Endodermal cell (in vitro differentiated cells): ENCODE data around the gene FBXL19. TPM values are rescaled to one million over a fixed set of nuclear protein-coding genes. Genes with fewer than 3 reads are reported as not detected.

Experiments used
- DNase-seq: peaks from one replicate; pipeline ENCODE4 v3.0.0-alpha.2; 2017
- H3K27ac ChIP-seq: 2 replicates; pipeline ENCODE4 v1.5.1; 2013; ENCODE audit warnings: mild to moderate bottlenecking, low read depth, low read length, moderate library complexity
- H3K27me3 ChIP-seq: 2 replicates; pipeline ENCODE4 v1.6.1; 2013; ENCODE audit warnings: mild to moderate bottlenecking, low read length, moderate library complexity; ENCODE audit not compliant: insufficient read depth, control insufficient read depth, poor library complexity, severe bottlenecking
- H3K36me3 ChIP-seq: 2 replicates; pipeline ENCODE4 v1.7.0; 2013; ENCODE audit warnings: mild to moderate bottlenecking, low read length, moderate library complexity; ENCODE audit not compliant: control insufficient read depth, insufficient read depth
- H3K4me1 ChIP-seq: one replicate; pipeline ENCODE4 v1.7.0; 2013; ENCODE audit warnings: low read length; ENCODE audit not compliant: control insufficient read depth, insufficient read depth
- H3K4me3 ChIP-seq: 2 replicates; pipeline ENCODE4 v1.5.1; 2013; ENCODE audit warnings: mild to moderate bottlenecking, low read length, moderate library complexity
- H3K9ac ChIP-seq: 2 replicates; pipeline ENCODE4 v1.6.1; 2013; ENCODE audit warnings: mild to moderate bottlenecking, low read length, moderate library complexity; ENCODE audit not compliant: poor library complexity, severe bottlenecking; ENCODE audit errors: extremely low read depth
- H3K9me3 ChIP-seq: 2 replicates; pipeline ENCODE4 v1.6.1; 2013; ENCODE audit warnings: mild to moderate bottlenecking, low read length, moderate library complexity; ENCODE audit not compliant: control insufficient read depth
- H3K27ac Mint-ChIP-seq: 2 replicates; pipeline ENCODE4 v1.8.0; 2020; ENCODE audit warnings: mixed read lengths
- H3K27me3 Mint-ChIP-seq: 2 replicates; pipeline ENCODE4 v1.8.0; 2021; ENCODE audit warnings: mild to moderate bottlenecking, mixed read lengths; ENCODE audit not compliant: insufficient read depth
- H3K36me3 Mint-ChIP-seq: 2 replicates; pipeline ENCODE4 v1.8.0; 2020; ENCODE audit warnings: low read depth, mixed read lengths
- H3K4me1 Mint-ChIP-seq: 2 replicates; pipeline ENCODE4 v1.8.0; 2020; ENCODE audit warnings: mixed read lengths
- H3K4me3 Mint-ChIP-seq: 2 replicates; pipeline ENCODE4 v1.8.0; 2020; ENCODE audit warnings: mild to moderate bottlenecking, moderate library complexity, mixed read lengths
- H3K9me3 Mint-ChIP-seq: 2 replicates; pipeline ENCODE4 v1.8.0; 2020; ENCODE audit warnings: mild to moderate bottlenecking, mixed read lengths
- CTCF ChIP-seq: fragments of 200-600 bp; sonication (generic); conservative IDR thresholded peaks from 2 replicates; pipeline ENCODE4 v1.5.0; 2021; ENCODE audit warnings: antibody characterized with exemption, mild to moderate bottlenecking
- WGBS, 2 experiments: methylation state at CpG; one replicate each; pipeline versions ENCODE4 v1.1.5 to v1.1.7; 2013; ENCODE audit warnings: missing lambda C conversion rate in 2 of 2, mixed read lengths in 1 of 2; ENCODE audit not compliant: insufficient coverage in 1 of 2, insufficient read length in 1 of 2; 5-methylcytosine and 5-hydroxymethylcytosine counted together
- total RNA-seq, 2 donors: library from RNA; stranded (reverse); fragmentation: NEBNext Ultra II Directional in 1 of 2; extraction: Animal tissue kit (Norgen Biotek cat#: 25700) in 1 of 2; gene quantifications; 2 replicates in 1 of 2; 3 replicates in 1 of 2; pipeline ENCODE4 v1.2.1, GENCODE V29; 2021

FBXL19 gene
- total RNA-seq, 2 donors from 2014 or later = 74.0 to 84.3 TPM

DNA sequence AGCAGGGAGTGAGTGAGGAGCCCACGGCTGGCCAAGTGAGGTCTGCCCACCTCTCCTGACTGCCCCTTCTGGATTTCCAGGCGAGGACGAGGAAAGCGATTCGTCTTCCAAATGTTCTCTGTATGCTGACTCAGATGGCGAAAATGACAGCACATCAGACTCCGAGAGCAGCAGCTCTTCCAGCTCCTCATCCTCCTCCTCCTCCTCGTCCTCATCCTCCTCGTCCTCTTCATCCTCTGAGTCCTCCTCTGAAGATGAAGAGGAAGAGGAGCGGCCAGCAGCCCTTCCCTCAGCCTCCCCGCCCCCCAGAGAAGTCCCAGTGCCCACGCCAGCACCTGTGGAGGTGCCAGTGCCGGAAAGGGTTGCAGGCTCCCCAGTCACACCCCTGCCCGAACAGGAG, 47.9 kb downstream of the FBXL19 start:
- no peaks in the 10 kb centered on the region for H3K9me3 Mint-ChIP-seq
- DNase-seq = no peak
- no peaks in the 10 kb centered on the region for H3K27me3 Mint-ChIP-seq
- no peak overlapping the region for H3K27ac ChIP-seq
- H3K9ac ChIP-seq = no peak overlapping the region
- no peaks in the 10 kb centered on the region for H3K4me1 ChIP-seq
- H3K4me3 ChIP-seq = no peak overlapping the region
- H3K36me3 ChIP-seq = peaks cover 68% of the 10 kb centered on the region
- H3K36me3 Mint-ChIP-seq = peaks cover 74% of the 10 kb centered on the region
- H3K4me1 Mint-ChIP-seq = no peaks in the 10 kb centered on the region
- H3K27me3 ChIP-seq = no peaks in the 10 kb centered on the region
- no peak for TF ChIP-seq CTCF
- no peak overlapping the region for H3K27ac Mint-ChIP-seq
- 93 to 95% methylated on average over 9 to 14 of the region's 14 CpGs for WGBS, 2 experiments
- H3K9me3 ChIP-seq = no peaks in the 10 kb centered on the region
- H3K4me3 Mint-ChIP-seq = no peak overlapping the region

DNA sequence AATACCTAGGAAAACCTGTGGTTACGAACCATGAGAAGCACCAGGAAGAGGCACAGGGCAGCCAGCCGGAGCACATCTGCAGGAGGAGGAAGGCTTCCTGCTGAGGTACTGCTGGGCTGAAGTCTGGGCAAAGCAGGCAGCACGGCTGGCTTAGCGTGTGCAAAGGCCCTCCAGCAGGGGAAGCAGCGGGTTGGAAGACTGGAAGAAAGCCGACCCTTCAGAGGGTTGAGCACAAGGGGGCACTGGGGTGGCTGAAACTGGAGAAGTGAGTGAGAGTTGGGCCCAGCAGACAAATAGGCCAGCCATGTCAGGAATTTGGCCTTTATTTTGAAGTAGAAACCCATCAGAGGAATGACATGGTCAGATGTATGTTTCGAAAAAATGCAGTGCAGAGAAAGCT, 49.5 kb downstream of the FBXL19 start:
- H3K9me3 ChIP-seq = no peaks in the 10 kb centered on the region
- H3K27me3 Mint-ChIP-seq = no peaks in the 10 kb centered on the region
- no peaks in the 10 kb centered on the region for H3K27me3 ChIP-seq
- H3K9me3 Mint-ChIP-seq = no peaks in the 10 kb centered on the region
- H3K36me3 ChIP-seq = peaks cover 65% of the 10 kb centered on the region
- no peak overlapping the region for H3K4me3 Mint-ChIP-seq
- DNase-seq = peak; percentile 76
- H3K4me1 ChIP-seq = no peaks in the 10 kb centered on the region
- no peaks in the 10 kb centered on the region for H3K4me1 Mint-ChIP-seq
- peaks cover 72% of the 10 kb centered on the region for H3K36me3 Mint-ChIP-seq
- H3K4me3 ChIP-seq = no peak overlapping the region
- peak overlapping the region; percentile 13 for H3K27ac Mint-ChIP-seq
- H3K9ac ChIP-seq = no peak overlapping the region
- peak; percentile 56 for TF ChIP-seq CTCF
- WGBS, 2 experiments = 90 to 93% methylated on average over 4 to 7 of the region's 7 CpGs
- H3K27ac ChIP-seq = no peak overlapping the region

DNA sequence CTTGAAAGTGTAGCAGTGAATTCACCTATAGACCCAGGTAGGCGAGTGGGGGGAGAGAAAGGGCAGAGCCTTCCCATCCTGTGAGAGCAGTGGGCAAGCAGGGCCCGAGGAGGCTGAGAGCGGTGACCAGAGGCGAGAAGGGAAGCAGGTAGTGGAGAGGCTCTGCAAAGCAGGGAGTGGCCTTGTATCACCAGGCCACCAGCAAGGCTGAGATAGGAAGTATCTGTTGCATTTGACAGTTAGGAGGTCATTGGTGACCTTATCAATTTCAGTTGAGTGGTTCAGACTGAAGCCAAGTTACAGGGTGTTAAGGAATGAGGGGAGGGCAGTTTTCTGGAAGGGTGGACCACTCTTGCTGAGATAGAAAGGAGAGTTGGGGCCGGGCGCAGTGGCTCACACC, 51.0 kb downstream of the FBXL19 start:
- Histone ChIP-seq H3K27me3 (no peaks in the 10 kb centered on the region), H3K9me3 (no peaks in the 10 kb centered on the region), H3K36me3 (peaks cover 65% of the 10 kb centered on the region), H3K4me3 (no peak overlapping the region), H3K4me1 (no peaks in the 10 kb centered on the region), H3K9ac (no peak overlapping the region), H3K27ac (no peak overlapping the region)
- 93 to 95% methylated on average over 6 of the region's 6 CpGs for WGBS, 2 experiments
- DNase-seq = no peak
- Mint-ChIP-seq H3K4me1 (no peaks in the 10 kb centered on the region), H3K27ac (no peak overlapping the region), H3K4me3 (no peak overlapping the region), H3K9me3 (no peaks in the 10 kb centered on the region), H3K36me3 (peaks cover 71% of the 10 kb centered on the region), H3K27me3 (no peaks in the 10 kb centered on the region)
- TF ChIP-seq CTCF = no peak
